22Rv1 (cell line): ENCODE measurements around the gene SLITRK5.

Experiments used
- H3K27ac ChIP-seq: fragments of 450-650 bp; 2 replicates; pipeline ENCODE4 v1.5.1; 2017
- CTCF ChIP-seq: fragments of 450-650 bp; IDR thresholded peaks from 2 replicates; pipeline ENCODE4 v1.5.1; 2017; ENCODE audit warnings: mild to moderate bottlenecking
- ZFX ChIP-seq: fragments of 450-650 bp; IDR thresholded peaks from 2 replicates; pipeline ENCODE4 v1.6.1; 2017; ENCODE audit warnings: antibody characterized with exemption, borderline replicate concordance

SLITRK5 gene

GRCh38 chr13:87678372-87678752 lies 7.2 kb downstream of the SLITRK5 start:
- no peak for TF ChIP-seq CTCF
- TF ChIP-seq ZFX: no peak
- H3K27ac ChIP-seq: peak overlapping the region; percentile 47

GRCh38 chr13:87680298-87680697 lies 9.1 kb downstream of the SLITRK5 start:
- TF ChIP-seq CTCF (peak; percentile 70), ZFX (no peak)
- H3K27ac ChIP-seq: peak overlapping the region; percentile 28

GRCh38 chr13:87684850-87685742 lies 13.9 kb downstream of the SLITRK5 start:
- TF ChIP-seq CTCF: no peak
- TF ChIP-seq ZFX: no peak

GRCh38 chr13:87696458-87696857 lies 25.3 kb downstream of the SLITRK5 start:
- TF ChIP-seq CTCF: no peak
- TF ChIP-seq ZFX: no peak

More at GRCh38 chr13:87684850-87685742, 13.9 kb downstream of the SLITRK5 start:
- H3K27ac ChIP-seq: no peak overlapping the region

GRCh38 chr13:87698268-87698667 lies 27.1 kb downstream of the SLITRK5 start:
- TF ChIP-seq CTCF (no peak), ZFX (no peak)
- H3K27ac ChIP-seq: no peak overlapping the region

More at GRCh38 chr13:87696458-87696857, 25.3 kb downstream of the SLITRK5 start:
- H3K27ac ChIP-seq: no peak overlapping the region

- TF ChIP-seq ZFX (no peak), CTCF (no peak)
- no peak overlapping the region for H3K27ac ChIP-seq
Observed at GRCh38 chr13:87709947-87710346, 38.8 kb downstream of the SLITRK5 start.

GRCh38 chr13:87712012-87712411 lies 40.8 kb downstream of the SLITRK5 start:
- TF ChIP-seq CTCF (no peak), ZFX (no peak)
- H3K27ac ChIP-seq: no peak overlapping the region
